SW480 (cell line): ENCODE data around the gene TMED4.
A peak's percentile ranks its signal among the peaks of the same experiment; 100 is the strongest.
"Not testable (repeated sequence)": the region's sequence is repeated elsewhere in the genome, so short reads cannot be mapped to it uniquely, and the experiment has no call there.

Source experiments
- DNase-seq: peaks from one replicate; pipeline ENCODE4 v3.0.0-alpha.2; 2016; ENCODE audit warnings: low spot score

Gene TMED4

DNA sequence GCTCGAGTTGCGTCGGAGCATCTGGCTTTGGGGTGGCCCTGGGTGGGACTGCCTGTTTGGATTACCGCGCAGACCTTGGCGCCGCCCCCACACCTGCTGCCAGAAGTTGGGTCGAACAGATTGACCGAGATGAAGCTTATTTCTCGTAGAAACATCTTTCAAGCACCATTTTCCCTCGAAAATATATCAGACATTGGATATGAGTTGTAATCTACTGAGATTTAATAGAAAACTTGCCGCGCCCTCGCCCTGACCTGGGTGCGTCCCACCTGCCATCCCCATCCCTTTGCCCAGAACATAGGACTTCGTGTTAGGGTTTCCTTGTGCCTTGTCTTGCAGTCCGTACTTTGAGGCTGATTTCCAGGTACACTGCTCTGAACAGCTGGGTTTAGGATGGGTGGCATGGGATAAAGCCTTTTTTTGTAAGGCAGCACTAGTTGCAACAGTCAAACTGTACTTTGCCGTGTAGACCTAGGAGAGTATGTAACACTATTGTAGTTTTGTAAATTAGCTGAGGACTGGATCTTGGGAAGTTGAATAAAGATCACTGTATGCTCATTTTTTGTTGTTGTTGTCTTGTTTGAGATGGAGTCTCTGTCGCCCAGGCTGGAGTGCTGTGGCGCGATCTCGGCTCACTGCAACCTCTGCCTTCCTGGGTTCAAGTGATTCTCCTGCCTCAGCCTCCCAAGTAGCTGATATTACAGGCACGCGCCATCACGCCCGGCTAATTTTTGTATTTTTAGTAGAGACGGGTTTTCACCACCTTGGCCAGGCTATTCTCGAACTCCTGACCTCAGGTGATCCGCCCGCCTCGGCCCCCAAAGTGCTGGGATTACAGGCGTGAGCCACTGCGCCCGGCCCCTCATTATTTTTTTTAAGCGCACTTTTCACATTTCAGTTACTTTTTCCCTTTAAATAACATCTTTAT lies 25.4 kb upstream of the TMED4 start:
- DNase-seq = no peak

DNA sequence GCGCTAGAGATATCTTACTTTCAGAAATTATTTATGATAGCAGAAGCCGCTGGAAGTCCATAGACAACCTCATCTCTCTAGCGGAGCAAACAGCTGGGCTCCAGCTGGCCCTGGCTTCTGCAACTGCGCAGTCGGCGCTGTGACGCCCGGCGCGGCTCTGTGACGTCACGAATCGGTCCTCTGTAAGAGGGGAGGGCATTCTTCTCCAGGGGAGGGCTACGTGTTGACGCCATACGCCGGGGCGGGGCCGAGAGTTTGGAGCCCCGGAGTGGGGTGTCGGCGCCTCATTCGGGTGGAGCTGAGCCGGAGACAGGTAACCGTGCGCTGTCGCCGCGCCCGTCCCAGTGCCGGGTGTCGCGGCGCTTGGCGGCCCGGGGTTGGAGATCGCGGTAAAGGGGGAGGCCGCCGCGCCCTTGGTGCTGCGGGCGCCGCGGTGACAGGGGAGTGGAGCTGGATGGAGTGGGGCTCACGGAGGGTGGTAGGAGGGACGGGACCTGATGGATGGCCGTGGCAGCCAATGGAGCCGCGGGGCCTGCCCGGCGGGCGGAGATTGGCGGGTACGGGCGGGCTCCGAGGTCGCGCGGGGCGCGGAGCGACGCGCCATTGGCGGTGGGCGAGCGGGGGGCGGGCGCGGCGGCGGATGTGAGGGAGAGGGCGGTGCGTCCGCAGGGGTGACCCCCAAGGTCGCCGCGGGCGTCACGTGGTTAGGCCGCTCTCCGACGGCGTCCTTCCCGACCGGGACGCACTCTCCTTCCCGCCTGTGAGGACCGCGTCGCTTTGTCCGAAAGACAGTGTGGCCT lies 24.5 kb upstream of the TMED4 start, which contains the start of gene OGDH:
TSS of gene OGDH (plus strand) at position 287 of the 800 bp plus-strand sequence. CDS start 17,717 bp downstream, outside the sequence.
- peak; percentile 99 for DNase-seq

DNA sequence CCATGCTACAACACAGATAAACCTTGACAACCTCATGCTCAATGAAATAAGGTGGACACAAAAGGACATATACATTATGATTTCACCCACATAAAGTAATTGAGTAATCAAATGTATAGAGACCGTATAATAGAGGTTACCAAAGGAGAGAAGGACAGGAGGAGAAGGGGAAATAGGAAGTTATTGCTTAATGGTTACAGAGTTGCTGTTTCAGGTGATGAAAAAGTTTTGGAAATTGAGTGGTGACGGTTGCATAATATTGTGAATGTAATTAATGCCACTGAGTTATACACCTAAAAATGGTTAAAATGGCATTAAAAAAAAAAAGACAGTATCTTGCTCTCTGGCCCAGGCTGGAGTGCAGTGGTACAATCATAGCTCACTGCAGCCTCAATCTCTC lies 22.9 kb upstream of the TMED4 start:
- no peak for DNase-seq

DNA sequence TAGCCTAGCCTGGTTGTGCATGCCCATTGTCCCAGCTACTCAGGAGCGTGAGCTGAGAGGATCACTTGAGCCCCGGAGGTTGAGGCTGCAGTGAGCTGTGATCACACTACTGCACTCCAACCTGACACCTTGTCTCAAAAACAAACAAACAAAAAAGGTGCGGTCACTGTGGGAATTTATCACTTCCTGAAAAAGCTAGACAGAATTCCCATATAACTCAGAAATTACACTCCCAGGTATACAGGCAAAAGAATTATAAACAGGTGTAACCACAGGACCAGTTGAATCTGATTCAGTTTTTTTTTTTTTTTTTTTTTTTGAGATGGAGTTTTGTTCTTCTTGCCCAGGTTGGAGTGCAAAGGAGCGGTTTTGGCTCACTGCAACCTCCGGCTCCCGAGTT lies 21.2 kb upstream of the TMED4 start:
- DNase-seq = peak; percentile 92

DNA sequence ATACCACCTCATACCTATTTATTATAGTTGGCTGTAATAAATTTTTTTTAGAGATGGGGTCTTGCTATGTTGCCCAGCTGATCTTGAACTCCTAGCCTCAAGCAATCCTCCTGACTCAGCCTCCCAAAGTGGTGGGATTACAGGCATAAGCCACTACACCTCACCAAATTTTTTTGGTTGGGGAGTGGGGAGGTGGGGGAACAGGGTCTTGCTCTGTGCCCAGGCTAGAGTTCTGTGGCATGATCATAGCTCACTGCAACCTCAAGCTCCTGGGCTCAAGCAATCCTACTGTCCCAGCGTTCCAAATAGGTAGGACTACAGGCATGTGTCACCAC lies 20.5 kb upstream of the TMED4 start:
- DNase-seq = no peak

DNA sequence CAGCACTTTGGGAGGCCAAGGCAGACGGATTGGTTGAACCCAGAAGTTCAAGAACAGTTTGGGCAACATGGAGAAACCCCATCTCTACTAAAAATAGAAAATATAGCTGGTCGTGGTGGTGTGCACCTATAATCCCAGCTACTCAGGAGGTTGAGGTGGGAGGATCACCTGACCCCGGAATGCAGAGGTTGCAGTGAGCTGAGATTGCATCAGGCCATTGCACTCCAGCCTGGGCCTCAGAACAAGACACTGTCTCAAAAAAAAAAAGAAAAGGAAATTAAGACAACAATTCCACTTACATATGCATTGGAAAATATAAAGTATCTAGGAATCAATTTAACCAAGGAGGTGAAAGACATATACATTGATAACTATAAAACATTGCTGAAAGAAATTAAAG lies 17.2 kb upstream of the TMED4 start:
- DNase-seq = no peak

DNA sequence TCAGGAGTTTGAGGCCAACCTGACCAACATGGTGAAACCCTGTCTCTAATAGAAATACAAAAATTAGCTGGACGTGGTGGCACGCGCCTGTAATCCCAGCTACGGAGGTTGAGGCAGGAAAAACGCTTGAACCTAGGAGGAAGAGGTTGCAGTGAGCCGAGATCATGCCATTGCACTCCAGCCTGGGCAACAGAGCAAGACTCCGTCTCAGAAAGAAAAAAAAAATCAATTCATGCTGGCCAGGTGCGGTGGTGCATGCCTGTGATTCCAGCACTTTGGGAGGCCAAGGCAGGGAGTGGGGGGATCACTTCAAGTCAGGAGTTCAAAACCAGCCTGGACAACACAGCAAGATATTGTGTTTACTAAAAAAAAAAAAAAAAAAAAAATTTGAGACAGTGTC lies 15.2 kb upstream of the TMED4 start:
- DNase-seq = not testable (repeated sequence)

DNA sequence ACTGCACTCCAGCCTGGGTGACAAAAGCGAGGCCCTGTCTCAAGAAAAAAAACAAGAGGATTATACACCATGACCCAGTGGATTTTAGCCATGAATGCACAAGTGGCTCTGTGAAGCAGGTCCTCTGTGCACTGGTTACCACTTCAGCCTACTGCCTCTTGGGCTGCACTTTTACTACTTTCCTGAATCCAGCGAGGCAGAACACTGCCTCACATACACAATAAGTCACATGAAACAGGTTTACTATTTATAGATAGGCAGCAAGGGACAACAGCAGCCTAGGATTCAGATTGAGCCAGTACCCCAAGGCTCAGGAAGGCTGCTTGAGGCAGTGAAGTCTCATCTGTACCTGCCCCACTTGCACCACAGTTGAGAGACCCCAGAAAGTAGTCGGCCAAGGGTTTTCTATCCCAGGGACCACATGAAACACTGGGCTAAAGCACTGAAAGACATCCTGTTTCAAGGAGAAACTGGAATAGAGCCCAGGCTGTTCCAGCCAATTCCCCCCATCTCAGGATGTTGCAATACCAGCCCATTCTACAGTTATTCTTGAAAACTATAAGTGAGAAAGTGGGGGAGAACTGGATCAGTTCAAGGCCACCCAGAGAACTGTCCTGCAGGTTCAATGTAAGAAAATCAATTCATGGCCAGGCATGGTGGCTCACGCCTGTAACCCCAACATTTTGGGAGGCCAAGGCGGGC lies 14.1 kb upstream of the TMED4 start:
- peak; percentile 19 for DNase-seq

DNA sequence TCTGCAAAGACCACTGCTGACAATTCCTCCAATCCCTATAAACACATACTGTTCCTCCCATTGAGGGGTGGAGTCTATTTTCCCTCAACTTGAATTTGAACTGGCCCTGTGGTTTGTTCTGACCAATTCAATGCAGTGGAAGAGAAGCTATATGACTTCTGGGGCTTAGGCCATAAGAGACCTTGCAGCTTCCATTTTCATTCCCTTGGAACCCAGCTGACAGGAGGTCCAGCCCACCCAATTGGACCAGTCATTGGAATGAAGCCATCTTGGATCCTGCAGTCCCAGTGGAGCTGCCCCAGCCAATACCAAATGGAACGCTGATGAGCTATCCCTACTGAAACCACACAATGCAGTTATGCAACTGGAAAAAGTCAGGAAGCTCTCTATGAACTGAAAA lies 8.9 kb upstream of the TMED4 start:
- DNase-seq = no peak

DNA sequence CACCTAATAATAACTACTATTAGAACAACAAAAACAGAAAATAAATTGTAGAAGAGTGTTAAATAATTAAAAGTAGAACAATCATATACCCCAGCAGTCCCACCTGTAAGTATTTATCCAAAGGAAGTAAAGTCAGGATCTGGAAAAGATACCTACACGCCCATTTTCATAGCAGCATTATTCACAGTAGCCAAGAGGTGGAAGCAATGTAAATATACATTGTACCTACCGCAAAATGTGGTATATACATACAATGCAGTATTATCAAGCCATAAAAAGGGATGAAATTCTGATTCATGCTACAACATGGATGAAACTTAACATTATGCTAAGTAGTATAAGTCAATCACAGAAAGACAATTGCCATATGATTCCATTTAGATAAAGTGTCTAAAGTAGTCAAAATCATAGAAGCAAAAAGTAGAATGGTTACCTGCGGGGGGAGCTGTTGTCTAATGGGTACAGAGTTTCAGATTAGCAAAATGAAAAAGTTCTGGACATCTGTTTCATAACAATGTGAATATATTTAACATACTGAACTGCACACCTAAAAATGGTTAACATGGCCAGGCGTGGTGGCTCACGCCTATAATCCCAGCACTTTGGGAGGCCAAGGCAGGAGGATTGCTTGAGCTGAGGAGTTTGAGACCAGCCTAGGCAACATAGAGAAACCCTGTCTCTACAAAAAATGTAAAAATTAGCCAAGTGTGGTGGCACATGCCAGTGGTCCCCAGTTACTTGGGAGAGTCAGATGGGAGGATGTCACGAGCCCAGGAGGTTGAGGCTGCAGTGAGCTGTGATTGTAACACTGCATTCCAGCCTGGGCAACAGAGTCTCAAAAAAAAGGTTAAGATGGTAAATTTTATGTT lies 6.0 kb upstream of the TMED4 start:
- peak; percentile 85 for DNase-seq

DNA sequence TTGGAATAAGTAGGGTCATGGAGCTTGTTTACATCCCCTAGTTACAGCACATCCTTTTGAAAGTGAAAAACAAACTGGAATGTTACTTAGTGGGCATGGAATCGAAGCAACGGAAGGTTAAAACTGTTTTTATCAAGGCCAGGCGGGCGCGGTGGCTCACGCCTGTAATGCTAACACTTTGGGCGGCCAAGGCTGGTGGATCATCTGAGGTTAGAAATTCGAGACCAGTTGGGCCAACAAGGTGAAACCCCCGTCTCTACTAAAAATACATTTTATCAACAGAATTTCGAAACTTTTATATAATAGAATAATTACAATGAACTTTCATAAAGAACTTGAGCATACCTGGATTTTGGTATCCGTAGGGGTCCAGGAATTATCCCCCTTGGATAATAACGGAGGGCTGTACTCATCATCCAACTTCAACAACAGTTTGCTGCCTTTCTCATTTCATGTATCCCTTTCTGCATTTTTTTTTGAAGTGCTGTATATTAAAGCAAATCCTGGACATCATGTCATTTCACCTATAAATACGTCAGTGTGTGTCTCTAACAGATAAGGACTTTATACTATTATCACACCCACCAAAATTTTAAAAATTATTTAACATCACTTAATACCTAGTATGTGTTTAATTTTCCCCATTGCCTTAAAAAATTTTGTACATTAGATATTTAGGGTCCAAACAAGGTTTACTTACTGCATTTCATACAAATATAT lies 1.3 kb upstream of the TMED4 start:
- no peak for DNase-seq

DNA sequence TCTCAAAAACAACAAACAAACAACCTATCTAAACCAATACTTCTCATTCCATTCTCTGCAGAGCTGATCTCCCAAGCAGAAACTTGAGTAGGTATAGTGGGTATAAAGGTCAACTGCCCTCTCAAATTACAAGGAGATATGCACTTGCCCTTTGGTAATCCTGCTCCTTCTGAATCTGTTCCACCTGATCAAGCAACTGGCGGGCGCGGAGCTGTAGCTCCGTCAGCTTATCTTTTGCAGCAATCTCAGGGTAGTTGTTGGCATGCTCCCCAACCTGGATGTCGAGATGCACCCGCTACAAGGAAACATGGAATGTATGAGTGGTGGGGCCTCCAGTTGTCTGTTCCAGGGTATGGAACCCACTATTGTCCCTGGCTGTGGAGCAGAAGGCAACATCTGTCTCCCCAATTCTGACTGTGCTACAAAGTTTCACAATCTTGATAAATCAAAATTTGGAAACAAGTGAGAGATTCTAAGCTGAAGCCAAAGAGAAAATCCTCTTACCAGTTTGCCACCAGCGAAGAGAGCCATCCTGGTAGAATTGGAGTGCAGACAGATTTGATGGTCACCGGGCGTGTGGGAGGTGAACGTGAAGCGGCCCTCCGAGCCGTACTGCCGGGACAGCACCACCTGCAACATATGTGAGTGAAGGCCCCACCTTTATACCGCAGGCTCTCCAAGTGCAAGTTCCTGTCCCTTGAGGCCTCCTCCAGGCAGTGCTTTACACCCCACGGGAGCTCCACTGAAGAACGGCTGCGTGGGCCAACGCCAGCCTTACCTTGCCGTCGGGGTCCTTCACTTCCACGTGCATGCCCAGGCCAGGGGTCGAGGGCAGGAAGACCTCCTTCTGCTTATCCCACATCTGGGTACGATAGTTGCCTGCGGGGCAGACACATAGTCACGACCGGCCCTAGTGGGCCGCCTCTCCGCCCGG lies 819 bp downstream of the TMED4 start:
- DNase-seq = peak; percentile 77

DNA sequence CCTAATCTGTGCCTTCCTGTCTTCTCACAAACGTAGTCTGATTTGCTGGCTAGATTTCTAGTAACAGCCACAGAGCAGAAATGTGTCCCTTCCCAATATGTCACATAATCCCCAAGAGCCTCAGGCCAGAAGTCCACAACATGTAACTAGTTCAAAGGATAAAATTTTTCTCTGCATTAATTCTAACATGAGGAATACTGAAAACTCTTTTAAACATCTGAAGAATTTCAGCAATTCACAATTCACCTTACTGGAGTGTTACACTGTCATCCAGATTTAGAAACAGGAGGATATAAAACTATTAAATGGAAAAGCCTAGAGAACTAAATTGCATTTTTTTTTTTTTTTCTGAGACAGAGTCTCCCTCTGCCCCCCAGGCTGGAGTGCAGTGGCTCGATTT lies 5.8 kb downstream of the TMED4 start:
- DNase-seq = no peak

DNA sequence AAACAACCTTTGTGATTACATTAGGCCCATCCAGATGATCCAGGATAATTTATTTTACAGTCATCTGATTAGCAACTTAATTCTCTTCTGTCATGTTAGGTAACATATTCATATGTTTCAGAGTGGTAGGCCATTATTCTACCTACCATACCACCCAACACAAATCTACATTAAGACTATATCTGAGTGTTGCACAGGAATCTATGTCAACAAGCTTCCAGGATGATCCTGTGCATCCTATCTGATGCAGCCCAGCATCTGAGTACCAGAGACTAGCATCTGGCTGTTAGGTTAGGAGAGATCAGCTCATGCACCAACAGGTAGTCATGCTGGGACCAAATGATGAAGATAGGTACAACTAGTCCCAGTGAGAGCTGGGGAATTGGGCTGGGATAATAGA lies 7.0 kb downstream of the TMED4 start:
- no peak for DNase-seq

DNA sequence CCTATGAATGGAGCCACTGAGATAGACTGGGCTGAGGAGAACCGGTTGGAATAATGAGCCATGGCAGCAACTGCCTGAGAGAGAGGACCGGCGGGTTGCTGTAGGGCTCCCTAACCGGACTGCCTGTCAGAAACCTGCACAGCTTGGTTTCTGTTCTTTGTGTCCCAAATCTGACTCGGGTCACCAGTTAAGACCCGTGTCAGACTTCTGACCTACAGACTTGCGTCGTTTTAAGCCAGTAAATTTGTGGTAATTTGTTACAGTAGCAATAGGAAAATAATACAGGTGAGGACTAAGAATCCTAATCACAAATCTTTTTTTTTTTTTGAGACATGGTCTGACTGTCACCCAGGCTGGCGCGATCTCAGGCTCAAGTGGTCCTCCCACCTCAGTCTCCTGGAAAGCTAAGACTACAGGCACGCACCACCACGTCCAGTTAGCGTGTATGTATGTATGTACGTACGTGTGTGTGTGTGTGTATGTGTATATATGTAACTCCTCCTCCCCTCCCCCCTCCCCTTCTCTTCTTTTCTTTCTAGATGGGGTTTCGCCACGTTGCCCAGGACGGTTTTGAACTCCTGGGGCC lies 7.7 kb downstream of the TMED4 start:
- no peak for DNase-seq

DNA sequence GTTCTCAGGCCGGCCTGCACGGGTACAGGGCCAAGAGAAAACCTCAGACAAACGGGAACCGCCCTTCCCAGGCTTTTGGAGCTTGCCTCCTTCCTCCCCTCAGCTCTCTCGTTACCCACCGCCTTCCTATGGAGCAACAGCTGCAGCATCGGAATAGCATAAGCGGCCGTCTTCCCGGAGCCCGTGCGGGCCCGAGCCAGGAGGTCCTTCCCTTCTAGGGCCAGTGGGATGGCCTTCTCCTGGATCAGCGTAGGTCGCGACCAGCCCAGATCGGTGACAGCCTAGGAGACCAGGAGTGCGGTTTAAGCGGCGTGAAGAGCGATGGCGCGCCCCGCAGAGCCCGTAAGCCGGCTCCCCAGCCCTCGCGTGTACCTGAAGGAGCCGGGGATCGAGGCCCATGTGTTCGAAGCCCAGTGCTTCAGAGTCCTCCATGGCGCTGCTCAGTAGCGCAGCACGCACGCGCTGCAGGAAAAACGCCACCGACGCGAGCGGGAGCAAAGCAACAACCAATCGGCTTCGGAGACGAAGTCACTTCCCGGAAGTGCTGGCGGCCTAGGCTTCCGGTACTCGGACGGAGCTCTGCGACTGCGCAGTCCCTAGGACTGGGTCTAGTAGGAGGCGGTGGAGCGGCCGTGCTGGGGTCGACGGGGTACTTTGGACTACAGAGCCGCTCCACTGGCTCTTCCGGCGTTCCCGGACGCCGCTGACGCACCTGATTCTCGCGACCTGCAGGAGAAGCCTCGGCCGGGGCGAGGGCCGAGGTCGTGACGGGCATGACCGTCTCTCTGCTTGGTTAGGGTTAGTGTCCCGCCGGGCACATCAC lies 8.4 kb downstream of the TMED4 start, which contains the start of gene DDX56:
TSS of gene DDX56 (minus strand) at position 445 of the 823 bp plus-strand sequence. CDS start at position 432, 13 bp downstream.
- DNase-seq = peak; percentile 98

DNA sequence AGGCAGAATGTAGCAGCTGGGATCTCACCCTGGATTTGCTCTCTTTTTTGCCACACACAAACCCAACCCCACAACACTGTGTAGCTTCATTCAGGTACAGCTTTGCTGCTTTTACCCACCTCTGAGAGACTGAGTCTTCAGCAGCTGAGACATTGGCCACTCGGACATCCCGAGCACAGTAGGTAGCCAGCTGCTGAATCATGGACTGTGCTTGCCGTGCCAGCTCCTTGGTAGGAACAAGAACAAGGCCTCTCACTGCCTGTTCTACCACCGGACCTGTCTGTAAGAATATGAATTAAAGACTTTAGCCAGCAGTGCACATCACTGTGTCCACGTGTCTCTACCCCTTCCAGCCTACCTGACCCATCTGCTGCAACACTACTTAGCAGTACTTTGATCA lies 9.3 kb downstream of the TMED4 start:
- DNase-seq = no peak

DNA sequence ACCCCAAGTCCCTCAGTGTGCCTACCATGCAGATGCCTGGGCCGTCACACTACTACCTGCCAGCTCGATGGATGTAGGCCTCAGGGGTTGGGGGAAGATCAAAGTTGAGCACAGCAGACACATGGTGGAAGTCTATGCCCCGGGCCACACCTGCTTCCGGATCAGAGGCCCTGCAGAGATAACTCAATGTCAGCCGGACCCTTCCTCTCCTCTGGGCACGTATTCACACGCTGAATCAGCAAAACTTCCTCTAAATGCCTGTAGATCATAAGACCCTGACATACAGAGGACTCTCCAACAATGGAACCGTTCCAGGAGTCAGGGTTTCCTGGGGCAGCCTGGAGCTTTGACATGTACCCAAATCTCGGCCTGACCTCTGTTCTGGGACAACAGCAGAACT lies 12.1 kb downstream of the TMED4 start:
- DNase-seq = no peak
